HL-60 (cell line): ENCODE data around the gene OR6T1.

Source experiments
- TF ChIP-seq, protein P1 (sequence below): IDR thresholded peaks from 2 replicates; pipeline ENCODE4 v1.6.1; 2012; ENCODE audit warnings: low read depth; ENCODE audit not compliant: insufficient replicate concordance
- TF ChIP-seq, protein P2 (sequence below): IDR thresholded peaks from one replicate; pipeline ENCODE4 v1.5.1; 2011; ENCODE audit warnings: low read length, control low read depth, inconsistent platforms; ENCODE audit not compliant: insufficient read depth

DNA sequence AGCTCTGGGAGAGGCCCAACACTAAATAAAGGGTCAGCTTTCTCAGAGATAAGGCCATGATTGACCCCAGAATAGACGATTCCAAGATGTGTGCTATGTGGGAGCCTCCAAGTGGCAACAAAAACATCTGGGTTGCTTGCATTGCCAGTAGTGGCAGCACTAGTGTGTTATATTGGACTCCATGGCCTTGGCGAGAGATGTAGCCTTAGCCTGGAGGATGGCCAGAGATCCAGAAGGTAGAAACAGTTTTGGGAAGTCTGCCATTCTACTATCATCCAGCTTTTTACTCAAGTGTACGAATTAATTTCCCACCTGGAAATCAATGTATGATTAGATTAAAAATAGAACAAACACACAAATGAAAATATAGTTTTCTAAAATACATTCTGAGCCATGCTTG is 38.7 kb downstream of the OR6T1 start:
- TF ChIP-seq, protein P1, sequence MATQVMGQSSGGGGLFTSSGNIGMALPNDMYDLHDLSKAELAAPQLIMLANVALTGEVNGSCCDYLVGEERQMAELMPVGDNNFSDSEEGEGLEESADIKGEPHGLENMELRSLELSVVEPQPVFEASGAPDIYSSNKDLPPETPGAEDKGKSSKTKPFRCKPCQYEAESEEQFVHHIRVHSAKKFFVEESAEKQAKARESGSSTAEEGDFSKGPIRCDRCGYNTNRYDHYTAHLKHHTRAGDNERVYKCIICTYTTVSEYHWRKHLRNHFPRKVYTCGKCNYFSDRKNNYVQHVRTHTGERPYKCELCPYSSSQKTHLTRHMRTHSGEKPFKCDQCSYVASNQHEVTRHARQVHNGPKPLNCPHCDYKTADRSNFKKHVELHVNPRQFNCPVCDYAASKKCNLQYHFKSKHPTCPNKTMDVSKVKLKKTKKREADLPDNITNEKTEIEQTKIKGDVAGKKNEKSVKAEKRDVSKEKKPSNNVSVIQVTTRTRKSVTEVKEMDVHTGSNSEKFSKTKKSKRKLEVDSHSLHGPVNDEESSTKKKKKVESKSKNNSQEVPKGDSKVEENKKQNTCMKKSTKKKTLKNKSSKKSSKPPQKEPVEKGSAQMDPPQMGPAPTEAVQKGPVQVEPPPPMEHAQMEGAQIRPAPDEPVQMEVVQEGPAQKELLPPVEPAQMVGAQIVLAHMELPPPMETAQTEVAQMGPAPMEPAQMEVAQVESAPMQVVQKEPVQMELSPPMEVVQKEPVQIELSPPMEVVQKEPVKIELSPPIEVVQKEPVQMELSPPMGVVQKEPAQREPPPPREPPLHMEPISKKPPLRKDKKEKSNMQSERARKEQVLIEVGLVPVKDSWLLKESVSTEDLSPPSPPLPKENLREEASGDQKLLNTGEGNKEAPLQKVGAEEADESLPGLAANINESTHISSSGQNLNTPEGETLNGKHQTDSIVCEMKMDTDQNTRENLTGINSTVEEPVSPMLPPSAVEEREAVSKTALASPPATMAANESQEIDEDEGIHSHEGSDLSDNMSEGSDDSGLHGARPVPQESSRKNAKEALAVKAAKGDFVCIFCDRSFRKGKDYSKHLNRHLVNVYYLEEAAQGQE, result no peak
- TF ChIP-seq, protein P2, sequence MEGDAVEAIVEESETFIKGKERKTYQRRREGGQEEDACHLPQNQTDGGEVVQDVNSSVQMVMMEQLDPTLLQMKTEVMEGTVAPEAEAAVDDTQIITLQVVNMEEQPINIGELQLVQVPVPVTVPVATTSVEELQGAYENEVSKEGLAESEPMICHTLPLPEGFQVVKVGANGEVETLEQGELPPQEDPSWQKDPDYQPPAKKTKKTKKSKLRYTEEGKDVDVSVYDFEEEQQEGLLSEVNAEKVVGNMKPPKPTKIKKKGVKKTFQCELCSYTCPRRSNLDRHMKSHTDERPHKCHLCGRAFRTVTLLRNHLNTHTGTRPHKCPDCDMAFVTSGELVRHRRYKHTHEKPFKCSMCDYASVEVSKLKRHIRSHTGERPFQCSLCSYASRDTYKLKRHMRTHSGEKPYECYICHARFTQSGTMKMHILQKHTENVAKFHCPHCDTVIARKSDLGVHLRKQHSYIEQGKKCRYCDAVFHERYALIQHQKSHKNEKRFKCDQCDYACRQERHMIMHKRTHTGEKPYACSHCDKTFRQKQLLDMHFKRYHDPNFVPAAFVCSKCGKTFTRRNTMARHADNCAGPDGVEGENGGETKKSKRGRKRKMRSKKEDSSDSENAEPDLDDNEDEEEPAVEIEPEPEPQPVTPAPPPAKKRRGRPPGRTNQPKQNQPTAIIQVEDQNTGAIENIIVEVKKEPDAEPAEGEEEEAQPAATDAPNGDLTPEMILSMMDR, result no peak
